Gastroesophageal sphincter (tissue), 3 donors: Measurements from ENCODE around the gene INTS2.

Source experiments
- CTCF ChIP-seq, 4 experiments: fragments of 200-600 bp in 2 of 4; fragments of 450-650 bp in 2 of 4; sonication (generic) in 1 of 4; IDR thresholded peaks; one replicate each; pipeline ENCODE4 v1.5.1; 2017 to 2019; ENCODE audit warnings: antibody characterized with exemption in 4 of 4, mild to moderate bottlenecking in 2 of 4, moderate library complexity in 2 of 4
- EP300 ChIP-seq: sonication (generic); formaldehyde crosslinking; IDR thresholded peaks from one replicate; pipeline ENCODE4 v1.6.1; 2017; ENCODE audit warnings: antibody characterized with exemption, mild to moderate bottlenecking
- POLR2A ChIP-seq, 2 donors: fragments of 450-650 bp; IDR thresholded peaks; one replicate each; pipeline ENCODE4 v1.6.1; 2017; ENCODE audit warnings: antibody characterized with exemption in 2 of 2, mild to moderate bottlenecking in 2 of 2, moderate library complexity in 1 of 2
- POLR2AphosphoS5 ChIP-seq: sonication (generic); formaldehyde crosslinking; IDR thresholded peaks from one replicate; pipeline ENCODE4 v1.6.1; 2017; ENCODE audit warnings: antibody characterized with exemption

GRCh38 chr17:61831099-61831498 lies 96.7 kb downstream of the INTS2 start:
- TF ChIP-seq POLR2A (IDR thresholded peaks at IDR 0.05) (no peak), CTCF (IDR thresholded peaks at IDR 0.05) (no peak), EP300 (no peak), POLR2AphosphoS5 (no peak)
